ENCODE data around the gene RXYLT1.
"Not testable (repeated sequence)": the region's sequence is repeated elsewhere in the genome, so short reads cannot be mapped to it uniquely, and the experiment has no call there.

Gene RXYLT1

DNA sequence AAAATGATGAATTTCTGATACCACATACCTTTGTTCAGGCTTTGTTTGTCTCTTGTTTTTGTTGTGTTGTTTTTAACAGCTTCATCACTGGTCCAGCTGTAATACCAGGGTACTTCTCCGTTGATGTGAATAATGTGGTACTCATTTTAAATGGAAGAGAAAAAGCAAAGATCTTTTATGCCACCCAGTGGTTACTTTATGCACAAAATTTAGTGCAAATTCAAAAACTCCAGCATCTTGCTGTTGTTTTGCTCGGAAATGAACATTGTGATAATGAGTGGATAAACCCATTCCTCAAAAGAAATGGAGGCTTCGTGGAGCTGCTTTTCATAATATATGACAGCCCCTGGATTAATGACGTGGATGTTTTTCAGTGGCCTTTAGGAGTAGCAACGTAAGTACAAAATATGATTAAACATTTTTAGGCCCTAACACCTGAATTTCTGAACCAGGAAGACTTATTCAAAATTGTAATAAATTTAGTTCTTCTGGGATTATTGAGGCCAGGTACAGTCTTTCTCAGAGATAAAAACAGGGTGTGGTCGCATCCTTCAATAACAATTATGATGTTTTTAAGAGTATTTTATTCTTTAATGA, 22.4 kb downstream of the RXYLT1 start:
- DNase-seq (ENCODE audit: low read depth), result no peak

DNA sequence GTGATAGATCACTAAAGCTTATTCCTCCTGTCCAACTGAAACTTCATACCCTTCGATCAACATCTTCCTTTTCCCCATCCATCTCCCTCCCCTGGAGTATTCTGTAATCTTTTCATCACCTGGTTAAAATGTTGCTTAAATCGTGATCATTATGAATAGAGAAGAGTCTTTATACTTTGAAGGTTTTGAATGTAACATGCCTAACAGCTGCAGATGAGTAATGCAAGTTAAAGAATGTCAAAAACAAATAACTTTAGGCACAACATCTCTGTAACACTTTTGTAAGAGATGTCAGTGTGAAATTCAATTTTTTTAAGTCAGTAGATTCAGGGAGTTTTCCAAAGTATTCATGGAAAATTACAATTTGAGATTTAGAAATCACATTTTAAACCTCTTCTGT, 25.0 kb downstream of the RXYLT1 start:
- no peak for DNase-seq (ENCODE audit: low read depth)

DNA sequence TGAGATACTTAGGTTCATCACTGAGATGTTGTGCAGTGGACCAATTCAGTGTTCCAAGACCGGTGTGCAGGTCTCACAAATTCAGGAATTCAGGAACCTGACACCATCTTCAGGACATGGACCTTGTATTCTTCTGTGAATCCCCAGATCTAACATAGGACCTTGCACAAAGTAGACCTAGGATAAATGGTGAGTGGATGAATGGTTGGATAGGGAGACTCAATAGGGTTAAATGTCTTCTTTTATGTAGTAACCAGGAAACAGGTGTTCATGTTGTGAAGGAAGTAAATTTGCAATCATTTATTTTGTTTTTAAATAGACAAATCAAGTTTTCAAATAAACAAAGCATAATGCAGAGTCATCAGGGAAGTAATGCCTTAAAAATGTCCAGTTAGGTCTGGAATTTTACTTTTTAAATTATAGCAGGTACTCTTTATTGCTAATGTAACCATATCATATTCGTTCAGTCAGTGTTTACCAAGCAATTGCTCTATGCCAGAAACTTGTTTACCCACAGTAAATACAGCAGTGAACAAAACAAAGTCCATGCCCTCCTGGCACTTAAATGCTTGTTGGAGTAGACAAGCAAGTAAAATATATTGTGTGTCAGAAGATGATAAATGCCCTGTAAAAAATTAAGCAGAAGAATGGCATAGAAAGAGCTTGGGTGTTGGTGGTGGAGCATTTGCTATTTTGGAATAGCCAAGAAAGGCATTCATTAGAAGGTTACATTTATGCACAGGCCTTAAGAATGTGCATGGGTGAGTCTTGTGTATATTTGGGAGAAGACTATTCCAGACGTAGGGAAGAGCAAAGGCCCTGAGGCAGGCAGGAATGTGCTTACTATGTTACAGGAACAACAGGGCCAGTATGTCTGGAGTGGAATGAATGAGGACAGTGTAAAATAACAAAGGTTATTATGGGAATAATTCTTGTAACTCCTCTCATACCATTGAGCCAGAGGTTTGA, 26.3 kb downstream of the RXYLT1 start:
- no peak for DNase-seq (ENCODE audit: low read depth)

GRCh38 chr12:63808631-63809030, 28.9 kb downstream of the RXYLT1 start:
- no peak for DNase-seq (ENCODE audit: low read depth)

- no peak for DNase-seq (ENCODE audit: low read depth)
Observed at GRCh38 chr12:63809566-63809965, 29.9 kb downstream of the RXYLT1 start.

- no peak for DNase-seq (ENCODE audit: low read depth)
Observed at GRCh38 chr12:63811334-63811733, 31.6 kb downstream of the RXYLT1 start.

DNA sequence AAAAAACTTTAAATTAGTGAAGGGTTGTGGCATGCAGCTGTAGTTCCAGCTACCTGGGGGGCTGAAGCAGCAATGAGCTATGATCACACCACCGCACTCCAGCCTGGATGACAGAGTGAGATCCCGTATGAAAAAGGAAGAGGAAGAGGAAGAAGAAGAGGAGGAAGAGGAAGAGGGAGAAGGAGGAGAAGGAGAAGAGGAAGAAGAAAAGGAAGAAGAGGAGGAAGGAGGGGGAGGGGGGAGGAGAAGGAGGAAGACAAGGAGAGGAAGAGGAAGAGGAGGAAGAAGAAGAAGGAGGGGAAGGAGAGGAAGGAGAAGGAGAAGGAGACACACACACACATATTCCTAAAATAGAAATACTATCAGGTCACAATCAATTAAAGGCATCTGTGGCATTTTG, 32.0 kb downstream of the RXYLT1 start:
- DNase-seq (ENCODE audit: low read depth), result no peak

DNA sequence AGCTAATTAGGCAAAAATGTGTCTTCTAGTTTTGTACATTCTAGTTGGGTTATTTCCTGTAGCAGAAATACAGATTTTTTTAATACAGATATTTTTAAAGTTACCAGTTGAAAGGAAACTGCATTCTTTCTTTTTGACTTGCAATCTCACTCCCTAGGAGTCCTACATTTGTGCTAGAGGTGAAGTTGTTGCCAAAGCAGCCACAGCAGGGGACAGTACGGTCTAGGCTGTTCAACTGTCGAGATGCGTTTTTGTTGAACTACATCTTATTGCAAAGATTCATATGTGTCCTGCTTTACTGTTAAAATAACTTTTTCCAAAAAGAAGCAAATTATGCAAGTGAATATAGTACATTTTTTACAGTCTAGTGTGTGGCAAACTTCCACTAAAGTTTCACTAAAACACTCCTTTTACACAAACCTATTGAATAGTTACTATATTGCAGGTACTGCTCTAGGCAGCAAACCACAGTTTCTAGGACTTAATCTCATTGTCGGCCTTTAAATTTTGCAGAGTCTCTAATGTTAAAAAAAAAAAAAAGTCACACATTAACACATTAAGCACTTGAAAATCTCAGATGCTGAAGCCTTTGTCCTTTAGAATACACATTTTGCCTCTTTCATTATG, 34.5 kb downstream of the RXYLT1 start:
- DNase-seq (ENCODE audit: low read depth), result no peak

DNA sequence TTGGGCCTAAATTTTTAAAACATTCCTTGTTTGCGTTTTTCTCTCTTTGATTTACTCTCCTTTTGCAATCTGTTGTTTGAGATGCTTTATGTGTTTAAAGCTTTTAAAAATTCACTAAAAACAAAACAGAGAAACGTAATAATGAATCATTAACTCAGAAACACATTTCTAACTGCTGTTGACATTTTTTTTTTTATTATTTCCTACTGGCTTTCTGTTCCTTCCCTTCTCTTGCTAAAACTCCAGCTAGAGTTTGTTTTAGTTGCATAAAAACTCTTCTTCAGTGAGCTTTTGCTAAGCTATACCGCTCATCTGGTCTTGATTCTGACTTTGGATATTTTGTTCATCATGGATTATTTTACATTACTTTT, 35.8 kb downstream of the RXYLT1 start:
- DNase-seq (ENCODE audit: low read depth), result no peak

GRCh38 chr12:63816031-63816430, 36.3 kb downstream of the RXYLT1 start:
- no peak for DNase-seq (ENCODE audit: low read depth)

- no peak for DNase-seq (ENCODE audit: low read depth)
Observed at GRCh38 chr12:63820427-63820826, 40.7 kb downstream of the RXYLT1 start.

DNA sequence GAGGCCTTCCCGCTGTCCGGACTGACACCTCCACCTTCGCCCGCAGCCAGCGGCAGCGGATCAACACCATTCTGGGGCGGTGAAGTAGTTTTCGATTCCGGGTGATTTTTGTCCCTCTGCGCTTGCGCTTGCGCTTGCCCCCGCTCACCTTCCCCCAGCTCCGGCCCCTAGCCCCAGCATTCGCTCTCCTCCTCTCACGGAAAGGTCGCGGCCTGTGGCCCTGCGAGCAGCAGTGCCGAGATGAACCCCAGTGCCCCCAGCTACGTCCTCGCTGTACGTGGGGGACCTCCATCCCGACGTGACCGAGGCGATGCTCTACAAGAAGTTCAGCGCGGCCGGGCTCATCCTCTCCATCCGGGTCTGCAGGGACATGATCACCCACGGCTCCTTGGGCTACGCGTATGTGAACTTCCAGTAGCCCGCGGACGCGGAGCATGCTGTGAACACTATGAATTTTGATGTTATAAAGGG, 42.1 kb downstream of the RXYLT1 start:
- no peak for DNase-seq (ENCODE audit: low read depth)

GRCh38 chr12:63822352-63822751, 42.6 kb downstream of the RXYLT1 start:
- no peak for DNase-seq (ENCODE audit: low read depth)

- no peak for DNase-seq (ENCODE audit: low read depth)
Observed at GRCh38 chr12:63823040-63823439, 43.3 kb downstream of the RXYLT1 start.

- DNase-seq (ENCODE audit: low read depth), result no peak
Observed at GRCh38 chr12:63826006-63826585, 46.4 kb downstream of the RXYLT1 start.

DNA sequence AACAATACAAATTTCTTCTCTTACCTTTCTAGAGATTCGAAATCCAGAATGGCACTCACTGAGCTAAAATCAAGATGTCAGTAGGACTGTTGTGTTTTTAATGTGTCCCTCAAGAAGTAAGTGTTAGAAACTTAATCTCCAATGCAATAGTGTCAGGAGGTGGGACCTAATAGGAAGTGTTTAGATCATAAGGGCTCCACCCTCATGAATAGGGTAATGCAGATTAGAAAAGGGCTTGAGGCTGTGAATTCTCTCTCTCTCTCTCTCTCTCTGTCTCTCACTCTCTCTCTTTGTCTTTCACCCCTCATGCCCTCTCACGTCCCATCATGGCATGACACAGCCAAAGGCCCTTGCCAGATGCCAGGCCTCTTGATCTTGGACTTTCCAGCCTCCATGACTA, 49.2 kb downstream of the RXYLT1 start:
- DNase-seq (ENCODE audit: low read depth), result no peak

DNA sequence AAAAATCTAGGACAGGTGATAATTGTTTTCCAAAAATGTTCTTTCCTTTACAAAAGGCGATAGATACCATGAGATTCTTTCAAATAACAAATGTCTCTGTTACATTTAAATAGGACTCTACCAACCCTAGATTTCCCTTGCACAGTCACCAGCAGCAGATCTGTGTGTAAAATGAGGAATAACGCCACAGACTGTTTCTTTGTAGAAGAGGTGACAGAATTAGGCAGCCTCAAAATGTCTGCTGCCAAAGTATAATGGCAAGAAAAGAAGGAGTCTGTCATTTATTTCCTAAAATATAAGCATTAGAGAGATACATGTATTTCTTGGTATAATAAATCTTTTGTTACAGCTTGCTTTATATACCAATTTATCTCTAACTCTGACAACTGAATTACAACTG, 56.3 kb downstream of the RXYLT1 start:
- DNase-seq (ENCODE audit: low read depth), result no peak

DNA sequence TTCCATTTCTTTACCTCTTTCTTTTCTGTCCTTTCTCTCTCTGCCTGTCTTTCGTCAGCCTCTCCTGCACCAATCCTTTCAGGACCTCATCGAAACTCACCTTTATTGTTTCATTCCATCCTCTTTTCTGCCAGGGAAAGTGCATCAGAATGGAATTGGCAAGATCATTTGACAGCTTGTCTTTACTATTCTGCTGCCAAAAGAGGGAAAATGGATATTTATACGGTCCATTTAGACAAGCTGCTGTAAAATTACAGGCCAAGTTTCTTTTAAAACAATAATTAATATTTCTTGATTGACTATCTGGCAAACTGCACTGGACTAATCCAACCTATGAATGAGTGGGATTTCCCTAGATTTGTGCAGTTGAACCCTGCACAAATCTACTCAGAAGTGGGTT, 57.2 kb downstream of the RXYLT1 start:
- no peak for DNase-seq (ENCODE audit: low read depth)

- DNase-seq (ENCODE audit: low read depth), result no peak
Observed at GRCh38 chr12:63838411-63838810, 58.7 kb downstream of the RXYLT1 start.

GRCh38 chr12:63841011-63841410, 61.3 kb downstream of the RXYLT1 start:
- DNase-seq (ENCODE audit: low read depth), result no peak

- no peak for DNase-seq (ENCODE audit: low read depth)
Observed at GRCh38 chr12:63841571-63841970, 61.9 kb downstream of the RXYLT1 start.

GRCh38 chr12:63842750-63843149, 63.0 kb downstream of the RXYLT1 start:
- not testable (repeated sequence) for DNase-seq (ENCODE audit: low read depth)

All from activated T-cell treated with anti-CD3 and anti-CD28 coated beads for 1 hour (primary cell).